Type B pancreatic cell (in vitro differentiated cells): ENCODE results near the gene CRYBB1. TPM values are rescaled to one million over a fixed set of nuclear protein-coding genes. Genes with fewer than 3 reads are reported as not detected.

Source experiments
- DNase-seq: peaks from one replicate; pipeline ENCODE4 v3.0.0; 2021; ENCODE audit warnings: mixed read lengths; ENCODE audit not compliant: unreplicated experiment; ENCODE audit errors: extremely low spot score
- H3K27ac Mint-ChIP-seq: 2 replicates; pipeline ENCODE4 v1.8.0; 2021; ENCODE audit warnings: mild to moderate bottlenecking, mixed read lengths
- H3K27me3 Mint-ChIP-seq: 2 replicates; pipeline ENCODE4 v1.8.0; 2021; ENCODE audit warnings: mixed read lengths
- H3K36me3 Mint-ChIP-seq: 2 replicates; pipeline ENCODE4 v1.8.0; 2021; ENCODE audit warnings: mixed read lengths
- H3K4me1 Mint-ChIP-seq: one replicate; pipeline ENCODE4 v1.8.0; 2021; ENCODE audit warnings: mixed read lengths; ENCODE audit not compliant: unreplicated experiment
- H3K4me3 Mint-ChIP-seq: 2 replicates; pipeline ENCODE4 v1.8.0; 2021; ENCODE audit warnings: mild to moderate bottlenecking, mixed read lengths
- H3K9me3 Mint-ChIP-seq: 2 replicates; pipeline ENCODE4 v1.8.0; 2021; ENCODE audit warnings: mixed read lengths
- CTCF ChIP-seq: fragments of 200-600 bp; sonication (generic); conservative IDR thresholded peaks from 2 replicates; pipeline ENCODE4 v1.5.0; 2021; ENCODE audit warnings: antibody characterized with exemption, mild to moderate bottlenecking
- total RNA-seq: library from RNA; stranded (reverse); gene quantifications from 2 replicates; pipeline ENCODE4 v1.2.1, GENCODE V29; 2021; ENCODE audit warnings: low replicate concordance

CRYBB1 gene
- total RNA-seq, 1 donor from 2014 or later: 4.6 TPM

DNA sequence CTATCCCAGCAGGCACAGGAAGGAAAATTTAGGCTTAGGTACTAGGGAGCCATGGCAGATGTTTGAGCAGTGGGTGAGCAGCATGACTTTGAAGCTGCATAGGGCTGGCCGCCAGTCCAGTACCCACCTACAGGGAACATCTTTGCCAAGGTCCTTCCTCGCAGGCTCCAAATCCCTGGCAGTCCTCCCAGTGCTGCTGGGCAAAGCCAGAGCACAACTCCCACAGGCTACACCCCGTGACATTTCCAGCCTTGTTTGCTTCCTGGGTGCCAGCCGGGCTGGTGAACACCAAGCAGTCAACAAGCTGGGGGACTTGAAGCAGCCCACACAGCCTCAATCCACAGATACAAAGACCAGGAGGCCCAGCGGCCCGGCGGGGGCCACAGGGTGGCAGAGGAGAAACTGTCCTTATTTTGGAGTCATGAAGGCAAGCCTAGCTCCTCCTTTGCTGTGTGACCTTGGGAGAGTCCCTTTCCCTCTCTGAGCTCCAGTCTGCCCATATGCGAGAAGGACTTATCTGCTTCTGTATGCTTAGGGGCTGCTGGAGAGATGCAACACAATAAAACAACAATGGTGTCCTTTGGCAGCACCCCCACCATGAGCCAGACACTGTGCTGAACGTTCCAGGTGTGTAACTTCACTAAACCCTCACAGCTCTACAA, 55.9 kb downstream of the CRYBB1 start:
- no peak for TF ChIP-seq CTCF
- no peak for DNase-seq
- Mint-ChIP-seq H3K36me3 (no peaks in the 10 kb centered on the region), H3K9me3 (no peaks in the 10 kb centered on the region), H3K27ac (no peak overlapping the region), H3K4me3 (no peak overlapping the region), H3K27me3 (no peaks in the 10 kb centered on the region), H3K4me1 (peaks cover 6% of the 10 kb centered on the region)

GRCh38 chr22:26559961-26560575, 57.8 kb downstream of the CRYBB1 start:
- H3K4me3 Mint-ChIP-seq: no peak overlapping the region
- peaks cover 9% of the 10 kb centered on the region for H3K4me1 Mint-ChIP-seq
- no peak for TF ChIP-seq CTCF
- H3K36me3 Mint-ChIP-seq: no peaks in the 10 kb centered on the region
- H3K9me3 Mint-ChIP-seq: no peaks in the 10 kb centered on the region
- no peak overlapping the region for H3K27ac Mint-ChIP-seq
- no peak for DNase-seq
- H3K27me3 Mint-ChIP-seq: no peaks in the 10 kb centered on the region

- H3K27me3 Mint-ChIP-seq: no peaks in the 10 kb centered on the region
- H3K9me3 Mint-ChIP-seq: no peaks in the 10 kb centered on the region
- H3K27ac Mint-ChIP-seq: peak overlapping the region; percentile 56
- no peak overlapping the region for H3K4me3 Mint-ChIP-seq
- no peak for DNase-seq
- no peak for TF ChIP-seq CTCF
- H3K4me1 Mint-ChIP-seq: peaks cover 9% of the 10 kb centered on the region
- H3K36me3 Mint-ChIP-seq: no peaks in the 10 kb centered on the region
Measured at GRCh38 chr22:26558248-26558895, 59.5 kb downstream of the CRYBB1 start.

- H3K36me3 Mint-ChIP-seq: no peaks in the 10 kb centered on the region
- no peaks in the 10 kb centered on the region for H3K9me3 Mint-ChIP-seq
- no peak for DNase-seq
- TF ChIP-seq CTCF: no peak
- no peak overlapping the region for H3K27ac Mint-ChIP-seq
- no peak overlapping the region for H3K4me3 Mint-ChIP-seq
- H3K4me1 Mint-ChIP-seq: peaks cover 9% of the 10 kb centered on the region
- H3K27me3 Mint-ChIP-seq: no peaks in the 10 kb centered on the region
Measured at GRCh38 chr22:26556904-26557303, 60.9 kb downstream of the CRYBB1 start.

DNA sequence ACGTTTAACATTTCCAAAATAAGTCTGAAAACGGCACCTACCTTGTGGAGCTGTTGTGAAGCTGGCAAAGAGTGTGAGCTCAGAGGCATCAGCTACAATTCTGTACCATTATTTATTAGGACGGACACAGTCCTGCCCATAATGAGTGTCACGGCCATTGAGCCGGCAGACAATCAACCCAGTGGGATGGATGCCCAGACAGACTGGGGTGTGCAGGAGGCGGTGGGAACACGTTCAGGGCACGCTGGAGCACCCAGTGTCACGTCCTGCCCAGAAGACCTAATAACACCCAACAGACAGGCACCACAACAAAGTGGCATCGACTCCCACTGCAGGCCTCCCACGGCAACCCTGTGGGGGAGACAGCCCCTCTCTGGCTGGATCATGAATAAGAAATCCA, 62.3 kb downstream of the CRYBB1 start:
- no peaks in the 10 kb centered on the region for H3K27me3 Mint-ChIP-seq
- H3K4me3 Mint-ChIP-seq: no peak overlapping the region
- H3K27ac Mint-ChIP-seq: no peak overlapping the region
- H3K4me1 Mint-ChIP-seq: peaks cover 14% of the 10 kb centered on the region
- no peak for TF ChIP-seq CTCF
- H3K36me3 Mint-ChIP-seq: no peaks in the 10 kb centered on the region
- DNase-seq: no peak
- no peaks in the 10 kb centered on the region for H3K9me3 Mint-ChIP-seq
